Measurements from ENCODE around the gene RABGAP1L.

DNA sequence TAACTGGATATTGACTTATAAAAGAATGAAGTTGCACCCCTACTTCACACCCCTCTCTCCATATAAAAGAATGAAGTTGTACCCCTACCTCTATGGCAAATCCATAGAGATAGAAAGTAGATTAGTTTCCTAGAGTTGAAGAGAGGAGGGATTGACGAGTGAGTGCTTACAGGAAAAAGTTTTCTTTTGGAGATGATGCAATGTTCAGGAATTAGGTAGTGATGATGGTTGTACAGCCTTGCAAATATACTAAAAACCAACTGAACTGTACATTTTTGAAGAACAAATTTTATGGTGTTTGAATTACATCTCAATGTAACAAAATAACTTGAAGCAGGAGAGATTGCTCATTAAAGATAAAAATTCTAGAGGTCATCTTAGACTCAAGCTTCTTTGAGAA lies 561.3 kb downstream of the RABGAP1L start:
- TF ChIP-seq, protein P1, sequence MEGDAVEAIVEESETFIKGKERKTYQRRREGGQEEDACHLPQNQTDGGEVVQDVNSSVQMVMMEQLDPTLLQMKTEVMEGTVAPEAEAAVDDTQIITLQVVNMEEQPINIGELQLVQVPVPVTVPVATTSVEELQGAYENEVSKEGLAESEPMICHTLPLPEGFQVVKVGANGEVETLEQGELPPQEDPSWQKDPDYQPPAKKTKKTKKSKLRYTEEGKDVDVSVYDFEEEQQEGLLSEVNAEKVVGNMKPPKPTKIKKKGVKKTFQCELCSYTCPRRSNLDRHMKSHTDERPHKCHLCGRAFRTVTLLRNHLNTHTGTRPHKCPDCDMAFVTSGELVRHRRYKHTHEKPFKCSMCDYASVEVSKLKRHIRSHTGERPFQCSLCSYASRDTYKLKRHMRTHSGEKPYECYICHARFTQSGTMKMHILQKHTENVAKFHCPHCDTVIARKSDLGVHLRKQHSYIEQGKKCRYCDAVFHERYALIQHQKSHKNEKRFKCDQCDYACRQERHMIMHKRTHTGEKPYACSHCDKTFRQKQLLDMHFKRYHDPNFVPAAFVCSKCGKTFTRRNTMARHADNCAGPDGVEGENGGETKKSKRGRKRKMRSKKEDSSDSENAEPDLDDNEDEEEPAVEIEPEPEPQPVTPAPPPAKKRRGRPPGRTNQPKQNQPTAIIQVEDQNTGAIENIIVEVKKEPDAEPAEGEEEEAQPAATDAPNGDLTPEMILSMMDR (IDR thresholded peaks at IDR 0.05), result no peak
- TF ChIP-seq POLR2A (IDR thresholded peaks at IDR 0.05), result no peak

Data from thyroid gland (tissue), 4 donors.